ENCODE results near the gene USP19.
A peak's percentile ranks its signal among the peaks of the same experiment; 100 is the strongest.

The USP19 gene

DNA sequence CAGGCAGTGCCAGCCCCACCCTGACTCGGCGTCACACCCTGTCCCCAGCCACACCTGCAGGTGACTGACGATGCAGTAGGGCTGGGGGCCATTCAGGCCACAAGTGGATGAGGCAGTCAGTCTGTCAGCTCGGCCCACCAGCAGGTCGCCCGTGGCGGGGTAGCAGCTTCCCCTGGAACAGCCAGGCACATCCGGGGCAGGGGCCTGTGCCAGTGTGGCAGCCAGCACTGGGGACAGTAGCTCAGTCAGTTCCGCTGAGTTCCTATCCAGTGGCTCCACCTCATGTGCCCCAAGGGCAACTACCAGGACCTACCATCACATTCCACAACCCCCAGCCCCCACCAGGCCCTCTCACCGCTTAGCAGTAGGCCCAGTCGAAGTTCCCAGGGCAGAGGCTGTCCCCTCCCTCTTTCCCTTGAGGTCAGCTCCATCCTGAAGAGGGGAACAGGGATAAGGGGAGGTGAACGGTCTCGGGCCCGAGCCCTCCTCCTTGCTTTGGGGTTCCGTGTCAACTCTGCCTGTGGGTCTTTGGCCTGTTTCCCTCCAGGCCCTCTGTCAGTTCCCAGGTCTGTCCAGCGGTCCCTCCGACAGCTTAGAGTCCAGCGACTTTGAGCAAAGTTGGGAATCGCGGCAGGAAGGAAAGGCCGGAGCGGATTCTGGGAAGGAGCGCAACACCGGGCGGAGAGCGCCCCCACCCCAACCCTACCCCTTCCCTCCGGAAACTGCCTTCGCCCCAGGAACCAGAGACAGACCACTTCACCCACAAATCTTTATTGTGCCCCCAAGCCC is 12.0 kb upstream of the USP19 start, which contains the start of gene LAMB2:
TSS of gene LAMB2 (minus strand) at position 614 of the 789 bp plus-strand sequence. CDS start at position 431, 183 bp downstream.
- DNase-seq = no peak

DNA sequence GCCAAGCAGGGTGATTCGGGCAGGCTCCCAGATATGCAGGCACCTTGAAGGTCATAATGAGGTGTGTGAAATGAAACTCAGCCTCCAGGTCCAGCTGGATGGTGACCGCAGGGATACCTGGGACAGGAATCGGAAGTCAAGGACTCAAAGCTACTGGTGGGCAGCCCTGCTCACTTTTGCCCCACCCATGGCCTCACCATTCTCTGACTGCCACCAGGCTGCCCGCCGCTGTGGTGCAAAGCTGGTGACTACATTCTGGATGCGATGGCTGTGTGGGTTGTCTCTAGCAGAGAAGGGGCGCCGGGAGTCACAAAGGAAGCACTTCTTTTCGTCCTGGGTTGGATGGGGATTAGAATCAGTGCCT is 11.4 kb upstream of the USP19 start:
- no peak for DNase-seq

DNA sequence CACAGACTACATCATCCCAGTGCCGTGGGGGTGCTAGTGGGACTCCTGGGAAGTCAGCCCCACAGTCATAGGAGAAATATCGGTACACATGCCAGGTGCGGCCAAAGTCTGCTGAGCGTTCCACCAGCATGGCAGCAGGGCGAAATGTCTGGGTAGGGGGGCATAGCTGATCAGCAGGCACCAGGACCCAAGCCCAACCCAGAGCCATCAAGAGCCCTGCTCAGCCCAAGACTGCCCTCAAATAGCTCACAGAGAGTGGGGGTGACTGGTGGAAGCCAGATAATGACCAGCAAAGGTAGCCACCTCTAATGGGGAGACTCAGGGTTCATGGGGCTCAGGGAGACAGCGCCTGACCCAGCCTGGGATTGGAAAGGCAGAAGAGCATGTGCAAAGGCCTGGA is 11.0 kb upstream of the USP19 start:
- no peak for DNase-seq

DNA sequence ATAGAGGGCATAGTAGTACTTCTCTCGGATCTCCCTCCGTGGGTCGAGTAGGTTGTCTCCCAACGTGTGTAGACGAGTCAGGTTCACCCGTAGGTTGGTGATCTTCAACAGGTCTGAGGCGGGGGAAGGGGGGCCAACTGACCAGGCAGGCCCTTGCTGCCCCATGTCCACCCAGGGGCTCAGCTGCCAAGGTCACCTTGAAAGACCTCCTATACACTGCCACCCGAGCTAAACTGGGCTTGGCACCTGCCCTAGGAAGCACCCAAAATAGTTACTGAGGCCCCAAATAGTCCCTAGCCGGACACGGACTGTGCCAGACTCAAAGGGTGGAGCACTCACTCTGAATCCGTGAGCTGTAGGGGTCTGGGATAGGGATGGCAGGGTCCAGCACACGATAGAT is 10.4 kb upstream of the USP19 start:
- DNase-seq = no peak

DNA sequence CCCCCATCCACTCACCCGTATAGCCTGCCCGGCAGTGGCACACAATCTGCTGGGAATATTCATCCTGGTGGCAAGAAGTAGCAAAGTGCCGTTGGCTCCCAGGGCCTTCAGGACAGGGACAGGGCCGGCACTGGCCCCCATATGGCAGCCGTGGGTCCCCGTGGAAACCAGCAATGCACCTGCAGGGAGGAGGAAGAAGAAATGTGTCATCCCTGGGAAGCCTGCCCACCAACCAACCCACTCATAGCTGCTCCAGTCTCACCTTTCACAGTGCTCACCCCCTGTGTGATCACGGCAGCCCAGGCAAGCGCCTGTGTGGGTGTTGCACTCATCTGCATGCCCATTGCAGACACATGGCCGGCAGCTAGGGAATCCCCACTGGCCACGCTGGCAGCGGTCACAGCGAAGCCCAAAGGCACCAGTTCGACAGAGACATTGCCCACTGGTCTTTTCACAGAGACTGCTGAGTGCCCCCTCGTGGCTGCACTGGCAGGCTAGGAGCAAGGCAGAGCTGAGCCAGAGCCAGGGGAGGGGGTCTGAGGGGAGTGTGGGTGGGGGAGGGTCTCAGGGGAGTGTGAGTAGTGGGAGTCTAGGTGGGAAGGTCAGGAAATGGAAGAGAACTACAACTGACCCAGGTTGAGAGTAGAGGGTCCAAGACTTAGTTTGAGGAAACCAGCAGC is 4.5 kb upstream of the USP19 start:
- DNase-seq = no peak

DNA sequence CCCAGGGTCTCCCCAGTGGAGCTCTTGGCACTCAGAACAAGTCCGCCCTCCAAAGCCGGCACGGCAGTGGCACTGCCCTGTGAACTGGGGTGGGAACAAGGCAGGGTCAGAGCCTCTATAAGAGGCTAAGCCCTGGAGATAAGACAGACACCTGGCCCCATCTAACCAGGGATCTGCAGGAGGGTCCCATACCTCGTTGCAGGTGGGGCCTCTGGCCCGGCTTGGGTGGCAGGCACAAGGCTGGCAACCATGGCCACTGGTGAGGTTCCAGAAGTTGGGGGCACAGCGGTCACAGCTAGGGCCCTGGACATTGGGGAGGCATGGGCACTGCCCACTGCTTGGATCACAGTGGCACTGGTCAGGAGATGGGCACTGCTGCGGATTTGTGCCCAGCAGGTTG is 3.6 kb upstream of the USP19 start:
- no peak for DNase-seq

DNA sequence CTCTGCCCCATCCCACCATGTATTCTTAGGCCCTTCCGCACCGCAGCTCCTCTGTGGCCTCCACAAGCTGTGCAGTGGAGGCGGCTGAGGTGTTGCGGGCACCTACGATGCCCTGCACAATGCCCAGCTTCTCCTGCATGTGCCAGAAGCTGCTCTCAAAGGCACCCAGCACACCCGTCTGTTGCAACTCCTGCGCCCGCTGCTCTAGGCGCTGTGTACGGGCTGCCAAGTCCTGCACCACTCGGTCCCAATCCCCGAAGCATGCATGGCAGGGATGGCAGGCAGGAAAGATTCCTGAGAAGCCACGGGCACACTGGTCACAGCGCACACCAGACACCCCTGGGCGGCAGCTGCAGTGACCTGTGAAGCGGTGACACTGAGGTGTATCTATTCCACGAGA is 3.1 kb upstream of the USP19 start:
- DNase-seq = no peak

DNA sequence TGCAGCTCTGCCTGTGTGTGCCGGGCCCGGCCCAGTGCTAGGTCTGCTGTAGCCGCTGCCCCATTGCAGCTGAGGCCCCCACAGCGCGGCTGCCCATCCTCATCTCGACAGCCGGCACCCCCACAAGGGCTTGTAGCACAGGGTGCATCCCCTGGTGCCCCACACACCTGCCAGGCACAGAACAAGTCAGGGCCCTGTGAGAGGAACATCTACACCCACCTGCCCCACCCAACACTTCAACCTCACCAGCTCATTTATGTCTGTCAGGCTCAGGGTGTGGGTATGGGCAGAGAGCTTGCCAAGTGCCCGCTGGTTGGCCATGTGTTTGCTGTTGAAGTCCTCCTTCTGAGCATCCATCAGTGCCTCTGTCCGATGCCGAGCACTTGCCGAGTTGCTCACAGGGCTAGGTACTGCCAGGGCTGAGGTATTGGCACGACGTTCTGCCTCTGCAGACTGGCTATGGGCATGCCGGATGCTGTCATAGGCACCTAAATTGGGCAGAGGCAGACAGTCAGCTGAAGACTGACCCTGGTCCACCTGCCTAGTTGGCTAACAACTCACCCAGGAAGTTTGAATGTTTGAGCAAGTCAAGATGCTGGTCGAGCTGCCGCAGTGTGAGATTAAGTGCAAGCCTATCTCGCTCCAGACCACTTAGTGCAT is 2.4 kb upstream of the USP19 start:
- no peak for DNase-seq

DNA sequence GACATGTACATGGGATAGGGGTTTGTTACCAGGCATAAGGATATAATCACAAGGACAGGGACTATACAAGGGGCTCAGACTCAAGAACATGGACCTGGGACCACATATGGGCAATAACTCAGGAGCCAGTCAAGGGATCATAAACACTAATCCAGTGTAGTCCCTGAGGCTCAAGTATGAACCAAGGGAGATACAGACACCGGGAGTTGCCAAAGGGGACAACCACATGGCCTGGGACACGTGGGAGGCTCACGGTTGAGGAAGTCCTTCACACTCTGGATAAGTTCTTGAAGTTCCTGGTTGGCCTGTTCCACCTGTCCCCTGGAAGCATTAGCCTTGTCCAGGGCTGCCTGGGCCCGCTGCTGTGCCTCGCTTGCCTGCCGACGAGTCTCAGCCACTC is 1.8 kb upstream of the USP19 start:
- no peak for DNase-seq

DNA sequence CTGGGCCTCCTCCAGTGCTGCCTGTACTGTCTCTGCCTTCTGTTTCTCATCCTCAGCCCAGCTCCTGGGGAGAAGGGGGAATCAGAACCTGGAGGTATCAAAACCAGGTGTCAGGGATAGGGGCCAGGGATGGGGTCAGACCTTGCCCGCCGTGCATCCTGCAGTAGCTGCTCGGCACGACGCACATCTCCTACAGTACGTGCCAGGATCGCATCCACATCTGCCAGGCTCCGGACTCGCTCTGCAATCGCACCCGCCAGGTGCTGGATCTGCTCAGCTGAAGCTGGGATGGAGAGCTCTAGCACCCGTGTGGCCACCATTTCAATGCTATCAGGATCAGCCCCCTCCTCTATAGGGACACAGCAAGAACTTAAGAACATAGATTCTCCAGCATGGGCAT is 1.4 kb upstream of the USP19 start:
- DNase-seq = no peak

DNA sequence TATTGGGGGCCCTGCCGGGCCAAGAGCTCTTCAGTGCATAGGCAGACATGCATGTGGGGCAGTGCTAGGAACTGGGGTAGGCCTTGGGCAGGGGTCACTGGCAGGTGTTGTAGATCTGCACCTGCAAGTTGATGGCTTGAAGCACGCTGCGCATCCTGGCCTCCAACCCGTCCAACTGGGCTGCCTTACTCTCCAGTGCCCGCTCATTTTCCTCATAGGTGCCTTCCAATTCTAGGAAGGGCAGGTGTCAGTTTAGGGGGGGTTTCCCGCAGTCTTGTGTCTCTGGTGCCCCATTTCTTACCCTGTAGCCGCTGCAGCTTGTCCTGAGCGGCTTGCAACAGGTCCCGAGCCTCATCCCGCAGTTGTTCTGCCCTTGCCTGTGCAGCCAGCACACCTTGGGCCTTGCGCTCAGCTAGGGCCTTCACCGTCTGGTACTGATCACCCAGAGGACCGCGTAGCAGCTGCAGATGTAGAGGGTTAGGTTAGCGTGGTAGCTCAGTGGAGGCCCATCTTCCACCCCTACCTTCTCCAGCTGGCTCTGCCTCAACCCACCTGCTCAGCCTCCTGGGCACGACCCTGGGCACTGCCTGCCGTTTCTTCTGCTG is 611 bp upstream of the USP19 start:
- no peak for DNase-seq

DNA sequence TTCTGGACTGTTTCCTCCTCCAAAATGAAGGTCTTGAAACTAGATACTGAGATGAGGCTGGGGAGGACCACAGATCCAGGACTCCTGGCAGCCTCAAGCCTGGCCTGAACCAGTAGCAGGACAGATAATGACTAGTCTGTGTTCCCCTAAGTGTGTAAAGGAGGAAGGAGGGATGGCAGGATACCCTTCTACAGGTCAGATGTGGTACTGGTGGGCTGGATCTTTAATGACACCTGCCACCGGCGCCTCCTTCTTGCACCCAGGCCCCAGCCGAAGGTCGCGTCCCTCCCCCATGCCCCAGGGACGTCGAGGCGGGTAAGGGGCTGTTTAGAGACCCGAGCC is 556 bp downstream of the USP19 start:
- no peak for DNase-seq

DNA sequence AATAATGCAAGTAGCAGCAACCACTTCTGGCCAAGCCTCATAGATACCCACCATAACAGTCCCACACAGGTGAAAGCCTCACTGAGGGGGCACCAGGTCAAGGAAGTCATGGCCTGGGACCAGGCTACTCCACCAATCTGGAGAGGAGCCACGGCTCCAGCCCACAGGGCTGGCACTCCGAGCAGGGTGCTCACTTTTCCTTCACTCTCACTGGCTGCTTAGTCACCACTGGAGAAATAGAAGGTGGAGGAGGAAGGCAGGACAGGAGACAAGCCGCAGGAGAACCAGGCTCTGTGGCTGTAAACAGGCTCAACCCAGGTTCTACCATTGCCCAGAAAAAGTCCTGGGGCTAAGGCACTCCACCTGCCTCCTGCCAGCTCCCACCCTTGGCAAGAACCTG is 1.2 kb downstream of the USP19 start:
- no peak for DNase-seq

DNA sequence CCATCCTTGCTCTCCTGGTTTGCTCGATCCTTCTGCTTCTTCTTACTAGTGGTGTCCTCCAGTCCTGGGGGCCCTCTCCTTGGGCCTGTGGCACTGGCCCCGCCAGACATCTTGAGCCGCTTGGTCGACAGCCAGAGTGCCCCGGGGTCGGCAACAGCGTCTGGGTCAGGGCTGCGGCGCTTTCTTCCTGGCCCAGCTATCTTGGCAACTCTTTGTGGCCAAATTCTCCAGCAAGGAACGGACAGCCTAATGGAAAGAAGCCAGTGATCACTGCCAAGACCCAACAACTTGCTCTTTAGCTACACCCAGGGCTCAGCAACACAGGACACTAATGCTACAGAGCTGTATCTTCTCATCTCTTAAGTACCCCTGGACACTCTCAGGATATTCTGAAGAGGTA is 1.6 kb downstream of the USP19 start:
- no peak for DNase-seq

DNA sequence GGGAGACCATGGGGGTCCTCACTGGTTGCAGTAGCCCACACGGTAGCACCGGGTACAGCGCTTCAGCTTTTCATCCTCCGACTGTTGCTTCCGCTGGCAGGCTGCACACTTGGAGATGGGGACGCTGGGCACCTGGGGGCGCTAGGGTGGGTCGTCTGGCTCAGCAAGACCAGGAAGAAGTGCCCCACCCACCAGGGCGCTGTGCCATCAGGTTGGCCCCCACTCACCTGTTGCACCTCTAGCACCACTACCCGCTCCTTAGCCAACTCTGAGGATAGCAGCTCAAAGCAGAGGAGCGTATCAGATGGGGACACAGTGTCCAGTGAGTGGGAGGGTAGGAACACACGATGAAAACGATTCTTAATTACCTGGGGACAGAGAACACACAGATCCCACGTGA is 8.4 kb downstream of the USP19 start:
- DNase-seq = no peak

DNA sequence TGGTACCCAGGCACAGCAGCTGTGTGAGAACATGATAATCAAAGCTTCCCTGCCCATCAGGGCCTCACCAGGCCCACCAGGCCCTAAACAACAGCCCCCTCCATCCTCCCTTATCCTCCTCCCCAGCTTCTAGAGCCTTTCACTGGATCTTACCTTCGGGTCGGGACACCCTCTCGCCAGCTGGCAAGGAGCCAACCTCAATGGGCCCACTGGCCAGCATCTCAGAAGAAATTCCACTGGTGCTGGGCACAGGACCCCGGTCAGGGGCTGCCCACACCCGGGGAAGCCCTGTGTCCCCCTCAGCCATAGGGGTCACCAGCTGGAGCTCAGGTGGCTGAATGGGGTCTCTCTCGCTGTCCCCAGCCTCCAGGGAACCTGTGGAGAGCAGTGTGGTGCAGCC is 9.3 kb downstream of the USP19 start:
- no peak for DNase-seq

DNA sequence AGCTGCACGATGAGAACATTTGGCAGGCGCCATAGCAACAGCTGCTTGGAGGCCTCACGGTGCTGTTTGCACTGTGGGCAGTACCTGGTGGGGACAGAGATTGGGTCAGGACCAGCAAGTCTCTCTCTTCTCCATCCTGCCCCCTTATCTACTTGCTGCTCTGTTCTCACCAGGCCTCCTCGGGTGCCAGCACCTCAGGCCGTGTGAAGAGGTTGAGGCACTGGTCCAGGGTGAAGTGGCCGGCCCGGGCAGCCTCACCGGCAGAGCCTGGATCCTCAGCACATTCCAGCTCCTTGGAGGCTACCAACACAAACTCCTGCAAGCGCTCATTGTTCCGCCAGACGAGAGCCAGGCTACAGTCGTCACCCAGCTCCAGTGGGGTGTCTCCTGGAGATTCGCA is 9.8 kb downstream of the USP19 start:
- no peak for DNase-seq

DNA sequence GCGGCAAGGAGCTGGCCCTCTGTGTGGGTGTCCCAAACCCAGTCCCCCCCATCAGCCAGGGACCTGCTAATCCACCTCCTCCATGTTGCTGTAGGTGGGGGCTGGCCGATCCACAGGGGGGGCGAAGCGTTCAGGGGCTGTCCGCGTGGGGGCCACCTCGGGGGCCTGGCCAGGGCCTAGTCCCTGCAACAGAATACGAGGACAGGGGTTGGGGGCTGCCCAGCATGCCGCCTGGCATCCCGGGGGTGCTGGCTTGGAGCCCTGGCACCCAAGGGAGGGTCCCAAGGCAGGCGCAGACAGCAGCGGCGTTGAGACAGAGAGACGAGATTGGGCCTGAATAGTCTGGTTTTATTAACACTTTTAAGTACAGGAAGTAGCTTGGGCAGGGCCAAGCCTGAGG is 12.3 kb downstream of the USP19 start:
- no peak for DNase-seq

DNA sequence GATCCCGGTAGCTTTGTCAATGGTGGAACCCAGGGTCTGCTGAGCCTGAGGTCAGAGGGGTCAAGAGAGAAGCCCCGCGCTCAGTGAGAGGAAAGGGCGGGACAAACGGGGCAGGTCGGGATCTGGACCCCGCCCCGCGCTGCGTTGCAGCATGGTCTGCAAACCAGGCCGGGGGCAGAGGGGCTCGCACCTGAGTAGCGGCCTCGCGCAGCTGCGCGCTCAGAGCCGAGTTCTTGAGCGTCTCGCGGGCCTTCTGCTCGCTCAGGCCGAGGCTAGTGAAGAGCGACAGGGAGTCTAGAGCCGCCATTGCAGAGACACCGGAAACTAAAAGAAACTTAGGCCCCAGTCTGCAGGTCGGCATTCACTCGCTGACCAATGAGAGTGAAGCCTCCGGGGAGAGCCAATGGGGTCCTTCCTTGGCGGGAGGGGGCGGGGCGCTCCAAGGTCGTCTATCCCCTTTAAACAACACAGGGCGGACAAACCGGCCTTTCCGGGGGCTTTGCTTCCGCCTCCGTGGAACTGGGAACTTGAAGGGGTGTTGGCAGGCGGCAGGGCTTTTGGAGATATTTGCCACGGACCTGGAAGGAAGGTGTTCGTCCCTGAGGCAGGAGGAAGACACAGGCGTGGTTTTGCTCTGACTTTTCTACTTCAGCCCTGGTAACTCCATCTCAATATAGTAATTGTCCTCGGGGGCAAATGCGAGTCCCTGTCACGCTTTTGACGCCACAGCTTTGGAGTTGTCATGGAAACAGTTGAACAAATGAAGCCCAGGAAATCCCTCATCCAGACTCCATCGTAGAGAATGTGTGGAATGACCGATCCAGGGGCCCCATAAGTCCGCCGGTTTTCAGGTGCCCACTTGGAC is 16.0 kb downstream of the USP19 start, which contains the start of gene QARS1:
TSS of gene QARS1 (minus strand) at position 331 of the 865 bp plus-strand sequence. CDS start at position 307, 24 bp downstream.
- DNase-seq = peak; percentile 41

DNA sequence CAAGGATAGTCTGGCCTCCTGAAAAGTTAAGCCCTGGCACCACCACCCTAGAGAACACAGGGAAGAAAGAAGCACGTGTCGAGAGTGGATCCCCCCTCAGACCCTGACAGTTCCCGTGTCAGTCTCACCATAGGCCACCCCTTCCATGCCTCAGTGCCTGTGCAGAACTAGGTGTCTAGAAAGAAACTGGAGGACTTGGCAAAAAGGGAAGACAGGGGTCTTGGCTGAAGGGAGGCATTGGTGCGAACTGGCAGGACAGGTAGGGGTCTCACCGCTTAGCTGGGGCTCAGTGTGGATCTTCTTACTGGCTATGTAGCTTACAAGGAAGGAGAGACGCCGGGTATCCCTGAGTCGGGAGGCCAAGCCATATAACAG is 16.6 kb downstream of the USP19 start:
- no peak for DNase-seq

DNA sequence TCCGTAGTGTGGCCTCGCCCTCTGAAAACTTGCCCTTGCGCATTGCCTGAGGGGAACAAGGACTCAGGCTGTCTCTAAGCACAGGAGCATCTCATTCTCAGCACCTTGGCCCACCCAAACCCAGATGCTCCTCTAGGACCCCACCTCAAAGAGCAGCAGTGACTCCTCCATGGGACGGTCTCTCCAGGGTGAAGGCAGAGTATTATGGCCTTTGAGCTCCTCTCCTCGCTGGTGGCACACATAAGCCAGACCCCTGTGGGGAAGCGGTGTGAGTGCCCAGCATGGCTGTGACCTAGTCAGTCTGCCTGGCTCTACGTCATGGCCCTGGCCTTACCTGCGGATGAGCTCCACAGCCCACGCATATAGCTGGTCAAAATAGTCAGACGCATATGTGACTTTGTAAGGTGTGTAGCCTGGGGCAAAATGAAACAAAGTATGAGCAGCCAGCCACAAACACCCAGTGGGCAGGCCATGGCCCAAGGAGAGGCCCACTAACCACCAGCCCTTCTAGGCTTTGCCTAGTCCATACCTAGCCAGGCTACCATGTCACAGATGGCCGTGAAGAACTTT is 20.5 kb downstream of the USP19 start:
- no peak for DNase-seq

DNA sequence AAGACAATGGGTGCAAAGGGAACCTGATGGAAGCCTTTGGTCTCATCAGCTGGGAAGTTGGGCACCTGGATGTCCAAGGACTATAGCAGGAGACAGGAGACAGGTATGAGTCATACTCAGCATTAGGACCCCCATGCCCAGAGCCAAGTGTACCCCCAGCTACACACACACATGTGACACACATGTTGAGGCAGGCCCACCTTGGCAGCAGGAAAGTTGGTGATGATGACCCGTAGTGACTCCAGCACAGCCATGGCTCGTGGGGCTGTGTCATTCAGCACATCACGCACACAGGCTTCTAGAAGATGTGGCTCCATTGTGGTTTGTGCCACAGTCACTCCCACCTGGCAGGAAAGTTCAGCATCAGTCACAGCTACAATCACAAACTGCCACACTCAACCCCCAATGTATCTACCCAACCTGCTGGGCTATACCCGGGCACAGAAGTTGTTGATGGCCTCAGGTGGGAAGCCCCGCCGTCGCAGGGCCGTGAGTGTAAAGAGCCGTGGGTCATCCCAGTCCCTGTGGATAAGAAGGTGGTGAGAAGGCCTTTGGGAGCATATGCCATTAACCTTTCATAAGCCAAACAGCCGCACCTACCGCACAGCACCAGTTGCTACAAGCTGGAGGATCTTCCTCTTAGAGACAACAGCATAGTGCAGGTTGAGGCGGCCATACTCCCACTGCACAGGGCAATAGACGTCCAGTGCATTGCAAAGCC is 21.6 kb downstream of the USP19 start:
- DNase-seq = no peak
